Neural progenitor cell (in vitro differentiated cells): Measurements from ENCODE around the gene APOBEC3C.

Source experiments
- EZH2 ChIP-seq: fragments of 200-600 bp; sonication (generic); IDR thresholded peaks from 2 replicates; pipeline ENCODE4 v1.6.1; 2017; ENCODE audit warnings: antibody characterized with exemption, mild to moderate bottlenecking, moderate library complexity
- EZH2phosphoT487 ChIP-seq: fragments of 200-600 bp; sonication (generic); IDR thresholded peaks from 2 replicates; pipeline ENCODE4 v1.6.1; 2017; ENCODE audit warnings: antibody characterized with exemption
- TF ChIP-seq, protein P1 (sequence below): fragments of 200-600 bp; sonication (generic); IDR thresholded peaks from 2 replicates; pipeline ENCODE4 v1.5.1; 2017; ENCODE audit warnings: antibody characterized with exemption, mild to moderate bottlenecking

- TF ChIP-seq, protein P1, sequence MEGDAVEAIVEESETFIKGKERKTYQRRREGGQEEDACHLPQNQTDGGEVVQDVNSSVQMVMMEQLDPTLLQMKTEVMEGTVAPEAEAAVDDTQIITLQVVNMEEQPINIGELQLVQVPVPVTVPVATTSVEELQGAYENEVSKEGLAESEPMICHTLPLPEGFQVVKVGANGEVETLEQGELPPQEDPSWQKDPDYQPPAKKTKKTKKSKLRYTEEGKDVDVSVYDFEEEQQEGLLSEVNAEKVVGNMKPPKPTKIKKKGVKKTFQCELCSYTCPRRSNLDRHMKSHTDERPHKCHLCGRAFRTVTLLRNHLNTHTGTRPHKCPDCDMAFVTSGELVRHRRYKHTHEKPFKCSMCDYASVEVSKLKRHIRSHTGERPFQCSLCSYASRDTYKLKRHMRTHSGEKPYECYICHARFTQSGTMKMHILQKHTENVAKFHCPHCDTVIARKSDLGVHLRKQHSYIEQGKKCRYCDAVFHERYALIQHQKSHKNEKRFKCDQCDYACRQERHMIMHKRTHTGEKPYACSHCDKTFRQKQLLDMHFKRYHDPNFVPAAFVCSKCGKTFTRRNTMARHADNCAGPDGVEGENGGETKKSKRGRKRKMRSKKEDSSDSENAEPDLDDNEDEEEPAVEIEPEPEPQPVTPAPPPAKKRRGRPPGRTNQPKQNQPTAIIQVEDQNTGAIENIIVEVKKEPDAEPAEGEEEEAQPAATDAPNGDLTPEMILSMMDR, result no peak
- no peak for TF ChIP-seq EZH2phosphoT487
- TF ChIP-seq EZH2, result no peak
Observed at GRCh38 chr22:39024519-39025308, 10.7 kb downstream of the APOBEC3C start.
